Mammary epithelial cell (primary cell): ENCODE results near the gene TSPAN18.

ENCODE experiments used
- CTCF ChIP-seq, 2 donors: IDR thresholded peaks in 1 of 2; conservative IDR thresholded peaks in 1 of 2; 2 replicates each; pipeline ENCODE4 v1.5.1; 2011 to 2012; ENCODE audit warnings: inconsistent platforms in 2 of 2, low read length in 2 of 2, mild to moderate bottlenecking in 2 of 2, control low read depth in 1 of 2, low read depth in 1 of 2; ENCODE audit not compliant: insufficient read depth in 1 of 2; ENCODE audit errors: extremely low read depth in 1 of 2
- EZH2 ChIP-seq: IDR thresholded peaks from 2 replicates; pipeline ENCODE4 v1.6.1; 2012; ENCODE audit warnings: low read length, inconsistent platforms, borderline replicate concordance

- no peak for TF ChIP-seq CTCF (conservative IDR thresholded peaks at IDR 0.05 in 1 of 2, IDR thresholded peaks at IDR 0.05 in 1 of 2; ENCODE audit: extremely low read depth in 1 of 2, insufficient read depth in 1 of 2, low read depth in 1 of 2, low read length in 2 of 2)
- TF ChIP-seq EZH2: no peak
These were observed 39.6 kb downstream of the TSPAN18 start for GRCh38 chr11:44766112-44766971.
